ENCODE measurements around the gene MAD1L1.
"Not testable (repeated sequence)": the region's sequence is repeated elsewhere in the genome, so short reads cannot be mapped to it uniquely, and the experiment has no call there.

Gene MAD1L1

DNA sequence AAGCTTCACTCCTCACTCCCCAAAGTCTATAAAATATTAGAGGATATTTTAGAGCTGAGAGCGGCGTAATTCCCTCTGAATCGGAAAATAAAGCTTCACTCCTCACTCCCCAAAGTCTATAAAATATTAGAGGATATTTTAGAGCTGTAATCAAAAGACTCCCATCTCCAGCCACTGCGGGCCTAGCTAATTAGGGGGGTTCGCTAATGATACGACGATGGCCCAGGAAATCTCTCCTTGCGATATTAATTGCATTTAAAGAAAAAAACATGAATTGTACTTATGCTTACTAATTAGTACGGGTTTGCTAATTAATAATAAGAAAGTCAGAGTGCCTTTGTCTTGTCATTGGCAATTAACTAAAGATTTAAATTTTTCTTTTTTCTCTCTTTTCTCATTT lies 235.9 kb downstream of the MAD1L1 start:
- no peaks in the 10 kb centered on the region for H3K27me3 ChIP-seq
- H3K27ac ChIP-seq = no peak overlapping the region
- no peak for TF ChIP-seq CTCF (IDR thresholded peaks at IDR 0.05)
- H3K4me3 ChIP-seq (ENCODE audit: low read depth in 1 of 2, low read length in 1 of 2) = no peak overlapping the region
- no peaks in the 10 kb centered on the region for H3K9me3 ChIP-seq
- peaks cover 5% of the 10 kb centered on the region for H3K36me3 ChIP-seq
- no peaks in the 10 kb centered on the region for H3K4me1 ChIP-seq (ENCODE audit: control insufficient read depth in 1 of 2, insufficient read depth in 1 of 2, low read depth in 1 of 2, low read length in 1 of 2)

GRCh38 chr7:1995911-1996420 lies 236.8 kb downstream of the MAD1L1 start:
- H3K4me3 ChIP-seq (ENCODE audit: low read depth in 1 of 2, low read length in 1 of 2); H3K27ac ChIP-seq; H3K27me3 ChIP-seq; H3K36me3 ChIP-seq; H3K4me1 ChIP-seq (ENCODE audit: control insufficient read depth in 1 of 2, insufficient read depth in 1 of 2, low read depth in 1 of 2, low read length in 1 of 2); H3K9me3 ChIP-seq: not testable (repeated sequence)

DNA sequence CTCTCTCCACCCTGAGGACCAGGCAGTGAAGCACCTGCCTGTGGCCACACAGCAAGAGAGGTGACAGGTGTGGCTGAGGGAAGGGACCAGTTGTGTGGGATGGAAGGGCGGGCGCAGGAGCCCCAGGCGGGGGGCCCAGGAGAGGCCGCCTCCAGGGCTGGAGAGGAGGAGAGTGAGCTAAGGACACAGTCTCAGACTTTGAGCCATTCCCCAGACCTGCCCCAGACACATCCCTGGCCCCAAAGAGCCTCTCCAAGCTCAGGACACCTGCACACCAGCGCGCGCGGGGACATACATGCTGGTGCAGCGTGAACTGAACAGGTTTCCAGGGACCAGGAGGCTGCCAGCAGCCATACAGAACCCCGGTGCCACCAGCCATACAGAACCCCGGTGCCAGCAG lies 237.3 kb downstream of the MAD1L1 start:
- H3K9me3 ChIP-seq = no peaks in the 10 kb centered on the region

DNA sequence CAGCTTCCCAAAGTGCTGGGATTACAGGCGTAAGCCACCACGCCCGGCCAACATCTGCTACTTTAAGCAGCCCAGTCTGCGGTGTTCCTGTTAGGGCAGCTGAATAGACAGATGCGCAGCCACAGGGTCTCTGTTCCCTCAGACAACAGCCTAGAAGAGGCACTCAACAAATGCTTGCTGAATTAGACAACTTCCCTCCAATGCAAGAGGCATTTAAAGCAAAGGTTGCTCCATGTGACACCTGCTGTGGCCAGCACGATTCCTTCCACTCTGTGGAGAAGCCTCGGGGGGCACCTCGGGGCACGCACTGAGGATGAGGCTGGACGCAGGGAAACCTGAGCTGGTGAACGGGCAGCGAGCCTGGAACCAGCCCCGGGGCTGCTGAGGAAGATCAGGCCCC lies 237.8 kb downstream of the MAD1L1 start:
- Histone ChIP-seq H3K27ac (no peak overlapping the region), H3K4me1 (ENCODE audit: control insufficient read depth in 1 of 2, insufficient read depth in 1 of 2, low read depth in 1 of 2, low read length in 1 of 2) (no peaks in the 10 kb centered on the region), H3K4me3 (ENCODE audit: low read depth in 1 of 2, low read length in 1 of 2) (no peak overlapping the region), H3K9me3 (no peaks in the 10 kb centered on the region), H3K27me3 (no peaks in the 10 kb centered on the region), H3K36me3 (no peaks in the 10 kb centered on the region)
- no peak for TF ChIP-seq CTCF (IDR thresholded peaks at IDR 0.05)

More for the DNA sequence above, 237.3 kb downstream of the MAD1L1 start:
- Histone ChIP-seq H3K27ac (no peak overlapping the region), H3K4me3 (ENCODE audit: low read depth in 1 of 2, low read length in 1 of 2) (no peak overlapping the region), H3K27me3 (no peaks in the 10 kb centered on the region), H3K36me3 (no peaks in the 10 kb centered on the region), H3K4me1 (ENCODE audit: control insufficient read depth in 1 of 2, insufficient read depth in 1 of 2, low read depth in 1 of 2, low read length in 1 of 2) (no peaks in the 10 kb centered on the region)
- TF ChIP-seq CTCF (IDR thresholded peaks at IDR 0.05) = no peak

DNA sequence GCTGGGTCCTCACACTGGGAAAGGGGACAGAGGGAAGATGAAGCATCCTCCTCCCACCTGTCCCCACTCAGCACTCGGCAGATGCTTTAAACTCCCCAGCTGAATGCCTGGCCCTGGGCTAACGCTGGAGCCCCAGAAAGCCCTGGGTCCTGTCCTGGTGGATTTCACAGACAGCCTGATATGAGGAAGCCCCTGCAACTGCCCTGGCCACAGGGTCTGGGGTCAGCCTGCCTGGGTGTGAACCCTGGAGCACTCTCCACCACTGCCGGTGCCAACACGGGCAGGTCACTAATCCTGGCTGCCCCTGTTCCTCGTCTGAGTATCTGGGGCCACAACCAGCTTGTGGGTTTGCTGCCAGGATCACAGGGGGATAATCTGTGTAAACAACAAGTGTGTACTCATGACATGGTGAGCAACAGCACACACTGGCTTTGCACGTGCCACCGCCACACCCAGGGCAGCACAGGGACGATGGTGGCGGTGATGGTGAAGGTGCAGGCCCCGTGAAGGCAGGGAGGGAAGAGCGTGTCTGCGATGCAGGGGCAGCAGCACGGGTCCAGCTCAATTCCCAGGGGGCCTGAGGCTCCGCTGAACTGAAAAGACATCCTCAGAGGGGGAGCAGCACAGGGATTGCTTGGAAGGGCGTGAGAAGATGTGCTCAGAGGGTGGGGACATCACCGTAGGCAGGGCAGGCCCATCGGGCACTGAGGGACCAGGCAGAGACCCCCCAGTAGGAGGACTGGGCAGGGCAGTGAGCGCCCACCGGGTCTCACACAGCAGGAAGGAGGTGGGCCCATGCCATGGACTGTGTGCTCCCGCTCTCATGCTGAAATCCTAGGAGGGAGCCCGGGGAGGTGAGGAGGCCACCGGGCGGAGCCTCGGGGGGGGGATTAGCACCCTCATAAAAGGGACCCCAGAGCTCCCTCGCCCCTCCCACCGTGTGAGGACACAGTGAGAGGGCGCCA lies 238.7 kb downstream of the MAD1L1 start:
- H3K4me1 ChIP-seq (ENCODE audit: control insufficient read depth in 1 of 2, insufficient read depth in 1 of 2, low read depth in 1 of 2, low read length in 1 of 2) = no peaks in the 10 kb centered on the region
- H3K9me3 ChIP-seq = no peaks in the 10 kb centered on the region
- no peak for TF ChIP-seq CTCF (IDR thresholded peaks at IDR 0.05)
- H3K4me3 ChIP-seq (ENCODE audit: low read depth in 1 of 2, low read length in 1 of 2) = no peak overlapping the region
- no peak overlapping the region for H3K27ac ChIP-seq
- no peaks in the 10 kb centered on the region for H3K27me3 ChIP-seq
- no peaks in the 10 kb centered on the region for H3K36me3 ChIP-seq

DNA sequence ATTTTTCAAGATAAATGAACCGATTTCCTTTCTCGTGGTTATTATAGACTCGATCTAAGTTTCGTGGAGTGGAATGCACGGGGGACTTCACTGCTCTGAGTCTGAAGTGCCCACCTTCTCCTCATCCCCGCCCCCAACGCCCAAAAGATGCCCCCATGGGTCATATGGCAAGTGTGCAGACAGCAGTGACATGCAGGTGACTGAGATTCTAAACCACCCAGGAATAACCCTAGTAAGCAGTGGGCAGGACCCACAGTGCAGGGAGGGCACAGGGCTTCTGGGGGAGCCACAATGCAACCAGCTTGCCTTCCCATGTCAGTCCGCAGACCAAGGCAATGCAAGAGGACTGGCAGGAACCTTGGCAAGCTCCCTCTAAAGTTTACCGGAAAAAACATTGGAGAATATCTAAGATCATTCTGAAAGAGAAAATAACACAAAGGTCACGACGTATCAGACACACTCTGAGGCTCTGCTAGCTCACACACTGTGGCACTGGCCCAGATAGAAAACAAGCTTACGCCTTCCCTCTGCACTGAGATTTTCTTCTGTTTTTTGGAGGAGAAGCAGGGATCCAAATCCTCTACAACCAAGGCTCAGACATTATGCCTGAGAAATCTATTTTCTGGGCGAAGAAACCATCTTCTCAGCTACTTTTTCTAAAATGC lies 239.6 kb downstream of the MAD1L1 start:
- H3K27me3 ChIP-seq = no peaks in the 10 kb centered on the region
- no peaks in the 10 kb centered on the region for H3K9me3 ChIP-seq
- no peak overlapping the region for H3K4me3 ChIP-seq (ENCODE audit: low read depth in 1 of 2, low read length in 1 of 2)
- H3K36me3 ChIP-seq = no peaks in the 10 kb centered on the region
- no peak overlapping the region for H3K27ac ChIP-seq
- no peak for TF ChIP-seq CTCF (IDR thresholded peaks at IDR 0.05)
- no peaks in the 10 kb centered on the region for H3K4me1 ChIP-seq (ENCODE audit: control insufficient read depth in 1 of 2, insufficient read depth in 1 of 2, low read depth in 1 of 2, low read length in 1 of 2)
